WTC11 (cell line): ENCODE measurements around the gene HBE1.

ENCODE experiments used
- AFF4 ChIP-seq: sonication (generic); formaldehyde crosslinking; IDR thresholded peaks from 2 replicates; pipeline ENCODE4 v1.8.1; 2023; ENCODE audit warnings: mild to moderate bottlenecking, missing genetic modification reagents, borderline replicate concordance
- ARID4B ChIP-seq: sonication (generic); formaldehyde crosslinking; IDR thresholded peaks from 2 replicates; pipeline ENCODE4 v1.8.0; 2023; ENCODE audit warnings: missing genetic modification reagents, mild to moderate bottlenecking, borderline replicate concordance
- CTCF ChIP-seq: fragments of 200-600 bp; IDR thresholded peaks from 2 replicates; pipeline ENCODE4 v1.8.0; 2022; ENCODE audit warnings: antibody characterized with exemption
- MAX ChIP-seq: sonication (generic); formaldehyde crosslinking; IDR thresholded peaks from 2 replicates; pipeline ENCODE4 v1.8.0; 2022; ENCODE audit warnings: mild to moderate bottlenecking, missing genetic modification reagents
- NR2C2 ChIP-seq: sonication (generic); formaldehyde crosslinking; IDR thresholded peaks from 2 replicates; pipeline ENCODE4 v1.8.0; 2022; ENCODE audit warnings: mild to moderate bottlenecking, missing genetic modification reagents
- SOX15 ChIP-seq: fragments of 250-450 bp; sonication (Bioruptor Pico); IDR thresholded peaks from 2 replicates; pipeline ENCODE4 v1.9.0; 2021; ENCODE audit warnings: mild to moderate bottlenecking
- SP1 ChIP-seq: sonication (generic); formaldehyde crosslinking; conservative IDR thresholded peaks from 2 replicates; pipeline ENCODE4 v1.8.1; 2022; ENCODE audit warnings: missing genetic modification reagents
- TCF7 ChIP-seq: sonication (generic); formaldehyde crosslinking; IDR thresholded peaks from 2 replicates; pipeline ENCODE4 v1.8.0; 2022; ENCODE audit warnings: mild to moderate bottlenecking, low read depth, missing genetic modification reagents, moderate library complexity
- TP53 ChIP-seq: sonication (generic); formaldehyde crosslinking; IDR thresholded peaks from 2 replicates; pipeline ENCODE4 v1.8.1; 2023; ENCODE audit warnings: mild to moderate bottlenecking, missing genetic modification reagents
- ZNF121 ChIP-seq: sonication (generic); formaldehyde crosslinking; IDR thresholded peaks from 2 replicates; pipeline ENCODE4 v1.8.0; 2023; ENCODE audit warnings: missing genetic modification reagents
- ZNF232 ChIP-seq: sonication (generic); formaldehyde crosslinking; IDR thresholded peaks from 2 replicates; pipeline ENCODE4 v1.8.0; 2022; ENCODE audit warnings: mild to moderate bottlenecking, missing genetic modification reagents
- TF ChIP-seq, protein P1 (sequence below): sonication (generic); formaldehyde crosslinking; conservative IDR thresholded peaks from 2 replicates; pipeline ENCODE4 v1.8.1; 2022; ENCODE audit warnings: mild to moderate bottlenecking, missing genetic modification reagents
- TF ChIP-seq, protein P2 (sequence below): sonication (generic); formaldehyde crosslinking; IDR thresholded peaks from 2 replicates; pipeline ENCODE4 v1.8.1; 2022; ENCODE audit warnings: missing genetic modification reagents, borderline replicate concordance

DNA sequence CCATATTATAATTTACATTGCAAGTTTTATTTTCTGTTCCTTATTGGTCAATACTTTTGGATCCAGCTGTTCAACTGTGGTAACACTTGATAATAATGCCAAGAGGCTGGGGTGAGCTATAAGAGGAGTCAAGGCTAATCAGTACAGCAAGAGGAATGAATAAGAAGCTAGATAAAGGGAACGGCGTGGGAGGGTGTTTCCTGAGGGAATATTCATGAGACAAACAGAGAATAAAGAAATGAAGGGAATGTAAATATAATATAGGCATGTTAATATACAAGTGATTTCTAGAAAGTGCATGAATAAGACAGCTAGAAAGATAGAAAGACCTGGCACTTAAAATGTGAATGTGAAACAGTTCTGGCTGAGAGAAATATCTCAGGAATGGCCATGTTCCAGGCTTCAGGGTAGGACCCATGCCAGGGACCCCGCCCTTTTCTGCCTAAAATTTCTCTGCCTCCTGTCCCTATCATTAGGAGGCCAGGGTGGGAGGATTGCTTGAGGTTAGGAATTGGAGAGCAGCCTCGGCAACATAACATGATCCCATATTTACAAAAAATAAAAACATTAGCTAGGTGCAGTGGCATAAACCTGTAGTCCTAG, 28.1 kb upstream of the HBE1 start:
- TF ChIP-seq CTCF = no peak
- no peak for TF ChIP-seq ZNF232
- no peak for TF ChIP-seq TP53 (CRISPR knock-in tag)
- no peak for TF ChIP-seq AFF4
- TF ChIP-seq, protein P1, sequence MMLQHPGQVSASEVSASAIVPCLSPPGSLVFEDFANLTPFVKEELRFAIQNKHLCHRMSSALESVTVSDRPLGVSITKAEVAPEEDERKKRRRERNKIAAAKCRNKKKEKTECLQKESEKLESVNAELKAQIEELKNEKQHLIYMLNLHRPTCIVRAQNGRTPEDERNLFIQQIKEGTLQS (CRISPR knock-in tag) = no peak
- TF ChIP-seq SOX15 (CRISPR knock-in tag) = no peak
- TF ChIP-seq TCF7 (CRISPR knock-in tag) = no peak
- TF ChIP-seq MAX = no peak
- TF ChIP-seq ZNF121 (CRISPR knock-in tag) = no peak
- no peak for TF ChIP-seq NR2C2 (CRISPR knock-in tag)
- TF ChIP-seq, protein P2, sequence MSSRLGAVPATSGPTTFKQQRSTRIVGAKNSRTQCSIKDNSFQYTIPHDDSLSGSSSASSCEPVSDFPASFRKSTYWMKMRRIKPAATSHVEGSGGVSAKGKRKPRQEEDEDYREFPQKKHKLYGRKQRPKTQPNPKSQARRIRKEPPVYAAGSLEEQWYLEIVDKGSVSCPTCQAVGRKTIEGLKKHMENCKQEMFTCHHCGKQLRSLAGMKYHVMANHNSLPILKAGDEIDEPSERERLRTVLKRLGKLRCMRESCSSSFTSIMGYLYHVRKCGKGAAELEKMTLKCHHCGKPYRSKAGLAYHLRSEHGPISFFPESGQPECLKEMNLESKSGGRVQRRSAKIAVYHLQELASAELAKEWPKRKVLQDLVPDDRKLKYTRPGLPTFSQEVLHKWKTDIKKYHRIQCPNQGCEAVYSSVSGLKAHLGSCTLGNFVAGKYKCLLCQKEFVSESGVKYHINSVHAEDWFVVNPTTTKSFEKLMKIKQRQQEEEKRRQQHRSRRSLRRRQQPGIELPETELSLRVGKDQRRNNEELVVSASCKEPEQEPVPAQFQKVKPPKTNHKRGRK (CRISPR knock-in tag) = no peak
- no peak for TF ChIP-seq ARID4B (CRISPR knock-in tag)
- TF ChIP-seq SP1 (CRISPR knock-in tag) = no peak
